ENCODE data around the gene GNMT.
A peak's percentile ranks its signal among the peaks of the same experiment; 100 is the strongest.
"Not testable (repeated sequence)": the region's sequence is repeated elsewhere in the genome, so short reads cannot be mapped to it uniquely, and the experiment has no call there.

GNMT gene

DNA sequence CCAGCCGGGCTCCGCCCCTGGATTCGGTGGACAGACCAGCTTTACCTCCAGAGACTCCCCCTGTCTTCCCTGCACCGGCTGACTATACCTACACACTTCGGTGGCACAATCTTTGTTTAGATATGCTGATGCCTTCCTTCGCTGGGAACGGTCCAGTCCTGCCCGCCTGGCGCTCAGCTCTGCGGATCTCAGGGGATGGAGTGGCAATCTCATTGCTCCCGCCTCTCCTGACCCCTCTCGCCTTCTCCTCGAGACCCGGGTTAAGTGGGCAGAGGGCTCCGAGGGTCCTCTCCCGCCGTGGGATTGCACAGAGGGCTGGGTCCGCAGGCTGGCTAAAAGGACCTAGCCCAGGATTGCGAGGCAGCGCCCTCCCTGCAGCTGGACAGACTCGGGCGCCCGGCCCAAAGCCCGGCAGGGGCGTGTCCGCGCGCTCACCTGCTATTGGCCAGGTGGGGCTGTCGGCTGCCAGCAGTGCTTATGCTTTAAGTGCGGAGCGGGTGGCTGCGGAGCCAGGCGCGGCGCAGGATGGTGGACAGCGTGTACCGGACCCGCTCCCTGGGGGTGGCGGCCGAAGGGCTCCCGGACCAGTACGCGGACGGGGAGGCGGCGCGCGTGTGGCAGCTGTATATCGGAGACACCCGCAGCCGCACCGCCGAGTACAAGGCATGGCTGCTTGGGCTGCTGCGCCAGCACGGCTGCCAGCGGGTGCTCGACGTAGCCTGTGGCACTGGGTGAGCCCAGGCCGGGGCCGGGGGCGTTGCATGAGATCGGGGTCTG is at the start of gene GNMT:
Gene GNMT (plus strand): TSS at position 512 of the 777 bp plus-strand sequence. CDS start 14 bp downstream, at position 526.
- peak; percentile 44 for DNase-seq

DNA sequence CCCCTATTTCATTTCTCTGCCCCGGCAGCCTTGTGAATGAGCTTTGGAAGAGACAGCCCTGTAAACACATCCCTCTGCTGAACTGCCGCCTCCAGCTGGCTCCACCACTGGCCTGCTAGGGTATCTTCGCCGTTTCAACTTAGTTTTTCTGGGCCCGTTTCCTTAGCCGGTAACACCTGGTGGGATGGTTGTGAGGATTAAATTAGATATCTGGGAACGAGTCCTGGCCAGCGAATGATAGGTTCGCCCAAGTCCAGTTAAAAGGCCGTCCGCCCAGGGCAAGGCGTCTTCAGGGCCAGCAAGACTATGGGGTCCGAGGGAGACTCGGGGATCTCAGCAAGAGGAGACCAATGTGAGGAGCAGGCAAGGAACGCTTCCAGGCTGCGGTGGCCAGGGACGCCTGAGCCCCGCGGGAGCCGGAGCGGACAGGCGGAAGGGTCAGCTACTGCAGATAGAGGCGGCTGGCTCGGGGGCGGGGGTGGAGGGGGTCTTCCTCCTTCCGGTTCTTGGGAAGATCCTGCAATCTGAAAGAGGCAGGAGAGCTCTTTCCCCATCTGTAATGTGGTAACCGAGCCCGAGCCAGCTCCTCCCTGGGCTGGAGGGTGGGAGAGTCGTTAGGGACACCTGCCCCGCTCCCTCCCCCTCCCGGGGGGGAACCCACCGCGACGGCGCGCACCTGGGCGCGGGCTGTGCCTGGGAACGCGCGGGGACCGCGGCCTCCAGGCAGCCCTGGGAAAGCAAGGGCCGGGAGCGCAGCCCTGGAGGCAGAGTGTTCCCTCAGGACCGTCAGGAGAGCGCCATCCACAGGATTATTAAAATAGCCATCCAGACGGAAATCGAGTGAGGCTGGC is 49.2 kb upstream of the GNMT start:
- no peak for DNase-seq

DNA sequence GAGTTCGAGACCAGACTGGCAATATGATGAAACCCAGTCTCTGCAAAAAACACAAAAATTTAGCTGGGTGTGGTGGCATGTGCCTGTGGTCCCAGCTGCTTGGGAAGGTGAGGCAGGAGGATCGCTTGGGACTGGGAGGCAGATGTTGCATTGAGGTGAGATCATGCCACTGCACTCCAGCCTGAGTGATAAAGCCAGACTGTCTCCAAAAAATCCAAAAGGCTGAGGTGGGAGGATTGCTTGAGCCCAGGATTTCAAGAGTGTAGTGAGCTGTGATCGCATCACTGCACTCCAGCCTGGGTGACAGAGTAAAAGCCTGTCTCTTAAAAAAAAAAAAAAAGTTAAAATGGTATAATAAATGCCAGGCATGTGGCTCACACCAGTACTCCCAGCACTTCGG is 46.0 kb upstream of the GNMT start:
- no peak for DNase-seq

GRCh38 chr6:42915732-42916131 is 44.8 kb upstream of the GNMT start, which contains the start of gene PTCRA:
PTCRA (plus strand) TSS chr6:42916053; CDS start chr6:42916070, 17 bp downstream.
- DNase-seq: no peak

DNA sequence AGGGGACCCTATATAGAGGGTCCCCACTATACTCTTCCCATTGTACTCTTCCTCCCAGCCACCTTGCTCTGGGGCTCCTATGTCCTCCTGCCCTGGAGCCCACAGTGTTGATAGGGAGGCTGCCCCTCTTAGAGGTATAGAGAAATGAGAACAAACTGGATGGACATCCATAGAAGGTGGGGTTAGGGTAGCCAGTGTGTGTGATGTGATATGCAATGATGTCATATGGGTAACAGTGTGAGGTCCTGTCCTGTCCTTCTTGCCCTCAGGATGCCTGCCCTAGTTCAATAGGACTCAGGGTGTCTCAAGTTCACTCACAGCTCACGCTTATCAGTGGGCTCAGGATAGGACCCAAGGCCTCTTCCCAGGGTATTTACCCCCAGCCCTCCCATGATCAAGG is 44.3 kb upstream of the GNMT start:
- DNase-seq: no peak

- DNase-seq: no peak
Measured at GRCh38 chr6:42921801-42922200, 38.8 kb upstream of the GNMT start.

GRCh38 chr6:42923666-42924065 is 36.9 kb upstream of the GNMT start:
- no peak for DNase-seq

GRCh38 chr6:42925248-42925857 is 35.2 kb upstream of the GNMT start:
- no peak for DNase-seq

- DNase-seq: peak; percentile 89
Measured at GRCh38 chr6:42928986-42929820, 31.4 kb upstream of the GNMT start, which contains the start of gene CNPY3. CNPY3 (plus strand) TSS chr6:42929480; CDS start chr6:42929571, 91 bp downstream.

DNA sequence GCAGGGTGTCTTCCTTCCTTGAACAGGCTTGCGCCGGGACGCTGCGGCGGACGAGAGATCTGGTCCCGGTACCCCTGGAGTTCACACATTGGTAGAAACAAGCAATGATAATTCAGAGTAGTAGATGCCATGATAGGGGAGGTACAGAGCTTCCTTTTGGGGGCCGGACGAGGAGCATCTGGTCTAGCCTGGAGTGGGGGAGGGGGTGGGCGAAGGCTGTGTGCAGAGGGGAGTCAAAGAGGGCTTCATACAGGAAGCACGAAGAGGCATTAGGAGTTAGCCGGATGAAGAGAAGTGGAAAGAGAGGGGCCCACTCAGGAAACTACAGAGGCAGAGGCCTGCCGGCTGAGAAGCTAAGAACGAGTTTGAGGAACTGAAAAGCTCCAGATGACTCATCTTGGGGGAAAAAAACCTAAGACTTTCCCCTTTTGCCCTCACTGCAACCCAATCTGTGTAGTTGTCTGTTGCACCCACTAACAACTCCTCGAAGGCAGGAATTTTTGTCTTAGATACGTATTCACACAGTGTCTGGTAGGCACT is 30.7 kb upstream of the GNMT start:
- DNase-seq: peak; percentile 49

DNA sequence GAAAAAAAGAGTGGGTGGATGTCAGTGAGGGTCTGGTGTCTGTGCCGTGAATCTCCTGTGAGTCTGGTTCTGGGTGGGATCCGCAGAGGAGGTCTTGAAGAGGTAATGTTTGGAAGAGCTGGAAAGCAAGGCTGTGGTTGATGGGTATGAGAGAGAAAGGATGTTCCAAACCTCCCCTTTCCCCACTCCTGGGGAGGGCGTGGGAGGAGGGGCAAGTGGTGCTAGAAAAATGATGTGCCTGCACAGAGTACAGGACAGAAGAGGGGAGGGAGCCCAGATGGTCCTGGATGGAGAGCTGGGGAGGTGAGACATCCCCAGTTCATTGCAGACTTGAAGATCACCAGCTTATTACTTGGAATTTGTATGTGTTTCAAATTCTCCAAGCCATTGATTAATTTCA is 28.1 kb upstream of the GNMT start:
- DNase-seq: no peak

DNA sequence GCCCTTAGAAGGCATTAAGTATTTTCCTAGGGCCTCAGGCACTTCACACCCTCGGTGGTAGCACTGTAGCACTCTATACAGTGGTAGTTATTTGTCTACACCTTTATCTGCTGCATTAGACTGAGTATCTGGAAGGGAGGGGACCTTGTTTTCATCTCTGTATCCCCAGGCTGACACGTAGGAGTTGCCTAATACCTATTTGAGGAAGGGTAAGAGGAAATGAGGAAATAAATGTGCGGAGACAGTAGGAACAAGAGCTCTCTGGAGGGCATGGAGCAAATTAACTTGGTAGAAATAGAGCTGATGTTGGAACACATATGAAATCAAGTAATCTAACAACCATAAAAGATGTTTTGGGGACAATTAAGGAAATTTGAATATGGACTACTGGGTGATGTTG is 27.3 kb upstream of the GNMT start:
- no peak for DNase-seq

GRCh38 chr6:42935322-42935721 is 25.2 kb upstream of the GNMT start:
- DNase-seq: no peak

DNA sequence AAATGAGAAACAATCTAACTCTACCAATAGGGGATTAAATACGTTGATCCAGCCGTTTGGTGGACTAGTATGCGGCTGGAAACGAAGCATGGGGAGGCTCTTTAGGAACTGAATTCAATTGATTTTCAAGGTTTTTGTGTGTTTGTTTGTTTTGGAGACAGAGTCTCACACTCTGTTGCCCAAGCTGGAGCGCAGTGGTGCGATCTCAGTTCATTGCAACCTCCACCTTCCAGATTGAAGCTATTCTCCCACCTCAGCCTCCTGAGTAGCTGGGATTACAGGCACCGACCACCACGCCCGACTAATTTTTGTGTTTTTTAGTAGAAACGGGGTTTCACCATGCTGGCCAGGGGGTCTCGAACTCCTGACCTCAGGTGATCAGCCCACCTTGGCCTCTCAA is 24.2 kb upstream of the GNMT start:
- DNase-seq: no peak

DNA sequence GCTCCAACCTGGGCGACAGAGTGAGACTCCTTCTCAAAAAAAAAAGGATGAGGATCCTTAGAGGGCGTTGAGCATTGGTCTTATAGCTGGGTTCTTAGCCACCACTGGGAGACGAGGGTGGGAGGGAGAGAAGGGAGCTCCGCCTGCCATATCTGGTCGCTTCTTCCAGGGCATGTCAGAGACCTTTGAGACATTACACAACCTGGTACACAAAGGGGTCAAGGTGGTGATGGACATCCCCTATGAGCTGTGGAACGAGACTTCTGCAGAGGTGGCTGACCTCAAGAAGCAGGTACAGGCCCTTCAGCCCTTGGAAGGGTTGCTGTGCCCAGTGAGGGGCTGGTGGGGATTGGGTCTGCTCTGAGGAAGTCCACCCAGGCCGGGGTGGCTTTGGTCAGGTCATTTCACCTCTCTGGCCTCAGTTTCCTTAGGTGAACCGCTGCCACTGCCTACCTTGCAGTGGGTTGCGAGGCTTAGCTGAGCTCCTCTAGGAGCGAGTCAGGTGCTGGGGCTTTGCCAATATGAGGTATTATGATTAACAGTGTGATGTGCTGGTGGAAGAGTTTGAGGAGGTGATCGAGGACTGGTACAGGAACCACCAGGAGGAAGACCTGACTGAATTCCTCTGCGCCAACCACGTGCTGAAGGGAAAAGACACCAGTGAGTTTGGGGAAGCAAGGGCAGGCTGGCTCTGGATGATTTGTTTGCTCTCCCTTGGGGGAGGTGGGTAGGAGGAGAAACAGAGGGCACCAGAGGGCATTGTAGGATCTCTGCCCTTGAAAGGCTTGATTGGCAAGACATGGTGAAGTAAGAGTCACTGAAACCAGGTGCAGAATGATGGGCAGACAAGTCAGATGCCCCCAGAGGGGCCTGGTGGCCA is 22.8 kb upstream of the GNMT start:
- DNase-seq: no peak

- no peak for DNase-seq
Measured at GRCh38 chr6:42938428-42938796, 22.1 kb upstream of the GNMT start.

DNA sequence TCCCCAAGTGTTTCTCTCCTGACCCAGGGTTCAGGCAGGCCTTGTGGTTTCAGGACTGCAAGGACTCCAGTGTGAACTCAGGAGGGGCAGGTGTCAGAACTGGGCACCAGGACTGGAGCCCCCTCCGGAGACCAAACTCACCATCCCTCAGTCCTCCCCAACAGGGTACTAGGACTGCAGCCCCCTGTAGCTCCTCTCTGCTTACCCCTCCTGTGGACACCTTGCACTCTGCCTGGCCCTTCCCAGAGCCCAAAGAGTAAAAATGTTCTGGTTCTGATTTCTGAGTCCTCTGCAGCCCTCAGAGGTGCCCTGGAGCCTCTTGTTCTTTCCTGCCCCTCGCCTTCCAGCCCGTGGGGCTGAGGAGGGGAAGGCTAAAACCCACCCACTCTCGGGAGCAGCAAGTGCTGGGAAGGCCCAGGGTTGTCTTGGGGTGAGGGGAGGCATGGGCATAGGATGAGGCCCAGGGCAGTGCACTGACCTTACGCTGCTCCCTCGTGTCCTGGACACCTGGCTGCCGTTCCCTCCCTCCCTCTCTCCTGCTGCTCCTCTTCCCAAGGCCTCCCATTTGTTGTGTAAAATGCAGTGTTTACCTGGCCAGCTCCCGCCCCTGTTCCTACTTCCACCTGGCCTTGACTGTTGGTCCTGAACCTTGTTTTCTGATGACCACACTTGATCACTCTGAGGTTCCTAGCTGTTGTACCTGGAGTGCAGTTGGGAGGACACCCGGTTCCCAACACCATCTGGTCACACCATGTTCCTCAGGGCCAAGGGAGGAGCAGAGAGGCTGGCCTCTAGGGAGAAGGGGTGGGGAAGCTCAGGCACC is 21.4 kb upstream of the GNMT start:
- no peak for DNase-seq

DNA sequence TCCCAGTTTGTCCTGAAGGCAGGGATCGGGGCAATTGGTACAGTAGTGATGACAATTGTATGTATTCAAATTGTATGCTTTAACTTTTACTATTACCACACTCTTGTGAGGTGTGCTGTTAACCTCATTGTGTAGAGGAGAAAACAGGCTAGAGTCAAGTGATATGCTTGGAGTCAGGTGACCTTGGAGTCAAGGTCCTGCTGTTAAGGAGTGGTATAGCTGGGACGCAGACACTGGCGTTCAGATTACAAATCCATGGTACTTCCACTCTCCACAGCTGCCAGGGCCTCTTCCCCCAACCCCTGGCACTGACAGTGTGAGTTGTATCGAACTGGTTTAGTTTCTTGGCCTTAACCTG is 20.8 kb upstream of the GNMT start:
- no peak for DNase-seq

- no peak for DNase-seq
Measured at GRCh38 chr6:42940493-42941045, 20.0 kb upstream of the GNMT start.

GRCh38 chr6:42941356-42941755 is 19.2 kb upstream of the GNMT start:
- DNase-seq: not testable (repeated sequence)
